CD14-positive monocyte (primary cell): ENCODE results near the gene CALR3. TPM values are rescaled to one million over a fixed set of nuclear protein-coding genes. Genes with fewer than 3 reads are reported as not detected.

Experiments
- DNase-seq, 3 donors: peaks; one replicate each; pipeline ENCODE4 v3.0.0-alpha.2; 2011 to 2022
- H2AFZ ChIP-seq: 2 replicates; pipeline ENCODE4 v1.6.0; 2012; ENCODE audit warnings: mild to moderate bottlenecking, low read depth, low read length, inconsistent platforms; ENCODE audit not compliant: insufficient read depth, poor library complexity, severe bottlenecking
- H3K27ac ChIP-seq, 2 donors: 1 replicate in 1 of 2; 2 replicates in 1 of 2; pipeline ENCODE4 v1.5.1; 2012 to 2013; ENCODE audit warnings: low read length in 2 of 2, control low read depth in 1 of 2, inconsistent platforms in 1 of 2, low read depth in 1 of 2, mild to moderate bottlenecking in 1 of 2
- H3K27me3 ChIP-seq, 2 donors: one replicate each; pipeline versions ENCODE4 v1.6.0 to v1.6.1; 2011 to 2013; ENCODE audit warnings: low read length in 2 of 2; ENCODE audit not compliant: control insufficient read depth in 2 of 2, insufficient read depth in 2 of 2
- H3K36me3 ChIP-seq, 2 donors: replicated peaks in 1 of 2; 1 replicate in 1 of 2; 2 replicates in 1 of 2; pipeline versions ENCODE4 v1.5.1 to v1.6.1; 2012 to 2013; ENCODE audit warnings: low read length in 2 of 2, control low read depth in 1 of 2, inconsistent platforms in 1 of 2, mild to moderate bottlenecking in 1 of 2; ENCODE audit not compliant: insufficient read depth in 2 of 2, control insufficient read depth in 1 of 2
- H3K4me1 ChIP-seq, 2 donors: 1 replicate in 1 of 2; 2 replicates in 1 of 2; pipeline versions ENCODE4 v1.5.1 to v1.6.1; 2012 to 2013; ENCODE audit warnings: low read length in 2 of 2, control low read depth in 1 of 2, inconsistent platforms in 1 of 2, mild to moderate bottlenecking in 1 of 2, moderate library complexity in 1 of 2; ENCODE audit not compliant: insufficient read depth in 2 of 2, control insufficient read depth in 1 of 2
- H3K4me2 ChIP-seq: replicated peaks from 2 replicates; pipeline ENCODE3; 2012; ENCODE audit warnings: low read length, moderate library complexity, mild to moderate bottlenecking; ENCODE audit not compliant: poor library complexity, severe bottlenecking; ENCODE audit errors: extremely low read depth
- H3K4me3 ChIP-seq, 3 experiments: fragments of 200-600 bp in 1 of 3; sonication (generic) in 1 of 3; replicated peaks in 1 of 3; 1 replicate in 2 of 3; 2 replicates in 1 of 3; pipeline ENCODE4 v1.5.1; 2011 to 2013; ENCODE audit warnings: low read length in 3 of 3, mild to moderate bottlenecking in 3 of 3, control low read depth in 2 of 3, low read depth in 2 of 3, inconsistent platforms in 1 of 3, moderate library complexity in 1 of 3
- H3K79me2 ChIP-seq: 2 replicates; pipeline ENCODE4 v1.6.0; 2012; ENCODE audit warnings: mild to moderate bottlenecking, control low read depth, inconsistent platforms, low read length, moderate library complexity; ENCODE audit not compliant: insufficient read depth
- H3K9ac ChIP-seq: 2 replicates; pipeline ENCODE4 v1.6.0; 2017; ENCODE audit warnings: low read length, mild to moderate bottlenecking; ENCODE audit not compliant: insufficient read depth, poor library complexity, severe bottlenecking
- H3K9me3 ChIP-seq, 2 donors: replicated peaks in 1 of 2; 1 replicate in 1 of 2; 2 replicates in 1 of 2; pipeline versions ENCODE4 v1.5.1 to v1.6.1; 2012 to 2013; ENCODE audit warnings: low read length in 2 of 2, control low read depth in 1 of 2; ENCODE audit not compliant: control insufficient read depth in 1 of 2, insufficient read depth in 1 of 2
- H4K20me1 ChIP-seq: 2 replicates; pipeline ENCODE4 v1.6.0; 2012; ENCODE audit warnings: mild to moderate bottlenecking, low read length, control low read depth, moderate library complexity; ENCODE audit not compliant: insufficient read depth
- H3K27ac Mint-ChIP-seq, 7 donors: one replicate each; pipeline ENCODE4 v1.8.0; 2020; ENCODE audit warnings: mild to moderate bottlenecking in 7 of 7, mixed read lengths in 7 of 7, moderate library complexity in 6 of 7, inconsistent platforms in 2 of 7
- H3K27me3 Mint-ChIP-seq, 3 donors: one replicate each; pipeline ENCODE4 v1.8.0; 2021 to 2022; ENCODE audit warnings: low read depth in 3 of 3, mild to moderate bottlenecking in 3 of 3, mixed read lengths in 3 of 3, moderate library complexity in 3 of 3, inconsistent platforms in 1 of 3
- H3K36me3 Mint-ChIP-seq, 2 donors: one replicate each; pipeline ENCODE4 v1.8.0; 2020; ENCODE audit warnings: mixed read lengths in 2 of 2, inconsistent platforms in 1 of 2, mild to moderate bottlenecking in 1 of 2
- H3K4me1 Mint-ChIP-seq: one replicate; pipeline ENCODE4 v1.8.0; 2020; ENCODE audit warnings: mild to moderate bottlenecking, mixed read lengths
- H3K4me3 Mint-ChIP-seq, 2 donors: one replicate each; pipeline ENCODE4 v1.8.0; 2020; ENCODE audit warnings: mild to moderate bottlenecking in 2 of 2, mixed read lengths in 2 of 2, moderate library complexity in 1 of 2
- H3K9me3 Mint-ChIP-seq, 7 donors: one replicate each; pipeline ENCODE4 v1.8.0; 2020 to 2022; ENCODE audit warnings: mixed read lengths in 7 of 7, mild to moderate bottlenecking in 6 of 7, moderate library complexity in 6 of 7, inconsistent platforms in 2 of 7
- CTCF ChIP-seq: fragments of 200-600 bp; IDR thresholded peaks from one replicate; pipeline ENCODE4 v1.8.0; 2022; ENCODE audit warnings: antibody characterized with exemption, mild to moderate bottlenecking
- WGBS: methylation state at CpG from one replicate; pipeline ENCODE4 v1.1.5; 2013; ENCODE audit warnings: missing lambda C conversion rate; ENCODE audit not compliant: insufficient coverage; 5-methylcytosine and 5-hydroxymethylcytosine counted together
- intact Hi-C, 2 donors: fragments of 100-400 bp; cut with micrococcal nuclease; formaldehyde crosslinking; loops; one replicate each; pipeline versions ENCODE4 v1.15.0 to v1.15.1; 2023
- polyA plus RNA-seq, 3 donors: library from polyadenylated mRNA; depleted of rRNA in 1 of 3; unstranded in 2 of 3; stranded (reverse) in 1 of 3; fragments of 300-500 nt in 2 of 3; fragments of >200 nt in 1 of 3; fragmentation: Illumina TruSeq in 2 of 3; gene quantifications; 1 replicate in 2 of 3; 2 replicates in 1 of 3; pipeline ENCODE4 v1.2.3, GENCODE V29; 2012 to 2021

Gene CALR3
- polyA plus RNA-seq, 3 donors: not detected

DNA sequence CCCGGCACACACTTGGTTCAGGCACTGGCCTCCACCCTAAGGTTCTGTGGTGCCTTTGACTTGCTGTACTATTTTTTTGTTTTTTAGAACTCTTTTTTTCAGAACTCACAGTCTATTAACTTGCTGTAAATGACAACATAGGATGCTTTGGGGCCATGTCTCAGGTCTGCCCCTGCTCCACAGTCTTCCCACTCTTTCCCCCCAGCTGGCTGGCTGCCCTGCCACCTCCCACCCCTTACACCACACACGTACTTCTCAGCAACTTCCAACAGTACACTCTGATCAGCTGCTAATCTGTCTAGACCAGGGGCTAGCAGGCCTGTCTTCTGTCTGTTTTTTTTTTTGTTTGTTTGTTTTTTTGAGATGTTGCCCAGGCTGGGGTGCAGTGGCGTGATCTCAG lies 8.3 kb upstream of the CALR3 start:
- intact Hi-C loops: no loop called here
- Mint-ChIP-seq H3K4me3 (no peak overlapping the region), H3K36me3 (peaks cover 1 to 6% of the 10 kb centered on the region in 2 donors), H3K4me1 (no peaks in the 10 kb centered on the region), H3K27me3 (no peaks in the 10 kb centered on the region), H3K9me3 (no peaks in the 10 kb centered on the region), H3K27ac (peak overlapping the region in 1 of 7 donors; percentile 31)
- Histone ChIP-seq H3K27me3 (no peaks in the 10 kb centered on the region), H3K27ac (no peak overlapping the region), H3K9ac (no peak overlapping the region), H3K9me3 (no peaks in the 10 kb centered on the region), H3K4me1 (no peaks in the 10 kb centered on the region), H3K4me2 (no peak overlapping the region), H3K79me2 (no peaks in the 10 kb centered on the region), H3K4me3 (no peak overlapping the region), H2AFZ (no peak overlapping the region), H3K36me3 (no peaks in the 10 kb centered on the region), H4K20me1 (no peaks in the 10 kb centered on the region)
- TF ChIP-seq CTCF: no peak
- 100% methylated on average over 2 of the region's 3 CpGs for WGBS
- no peak for DNase-seq

DNA sequence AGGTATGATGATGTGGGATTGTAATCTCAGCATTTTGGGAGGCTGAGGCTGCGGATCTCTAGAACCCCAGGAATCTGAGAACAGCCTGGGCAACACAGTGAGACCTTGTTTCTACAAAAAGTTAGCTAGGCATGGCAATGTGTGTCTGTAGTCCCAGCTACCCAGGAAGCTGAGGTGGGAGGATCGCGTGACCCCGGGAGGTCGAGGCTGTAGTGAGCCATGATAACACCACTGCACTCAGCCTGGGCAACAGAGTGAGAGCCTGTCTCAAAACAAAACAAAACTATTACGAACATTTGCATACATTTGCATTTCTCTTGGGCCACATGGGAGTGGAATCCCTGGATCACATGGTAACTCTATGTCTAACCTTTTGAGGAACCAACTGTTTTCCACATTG lies 1.9 kb upstream of the CALR3 start:
- WGBS: 90% methylated on average over 2 of the region's 6 CpGs
- H3K27me3 ChIP-seq: no peaks in the 10 kb centered on the region
- TF ChIP-seq CTCF: no peak
- no peak overlapping the region for H3K4me2 ChIP-seq
- Mint-ChIP-seq H3K4me1 (peaks cover 10% of the 10 kb centered on the region), H3K9me3 (no peaks in the 10 kb centered on the region), H3K36me3 (peaks cover 0 to under 1% of the 10 kb centered on the region in 2 donors), H3K4me3 (no peak overlapping the region), H3K27ac (no peak overlapping the region), H3K27me3 (peaks cover 0 to 1% (median 1%) of the 10 kb centered on the region in 3 donors)
- H3K79me2 ChIP-seq: no peaks in the 10 kb centered on the region
- H2AFZ ChIP-seq: no peak overlapping the region
- no peak overlapping the region for H3K9ac ChIP-seq
- DNase-seq: no peak
- H3K9me3 ChIP-seq: no peaks in the 10 kb centered on the region
- H3K27ac ChIP-seq: no peak overlapping the region
- peaks cover 10 to 14% of the 10 kb centered on the region in 2 donors for H3K4me1 ChIP-seq
- H3K4me3 ChIP-seq: no peak overlapping the region
- intact Hi-C loops: loop anchor here (2.0 to 5.0 kb wide), 3 partner anchors 25 to 51 kb away; partner anchors contain the start of gene CHERP (in 2 of the 2)
- no peaks in the 10 kb centered on the region for H3K36me3 ChIP-seq
- no peaks in the 10 kb centered on the region for H4K20me1 ChIP-seq
